Esophagus squamous epithelium (tissue), 4 donors: ENCODE results near the gene PTPRN2.

Source experiments
- CTCF ChIP-seq, 6 experiments: fragments of 450-650 bp in 4 of 6; fragments of 200-600 bp in 2 of 6; sonication (generic) in 2 of 6; IDR thresholded peaks; one replicate each; pipeline ENCODE4 v1.5.1; 2016 to 2019; ENCODE audit warnings: antibody characterized with exemption in 6 of 6, mild to moderate bottlenecking in 4 of 6, moderate library complexity in 4 of 6
- POLR2A ChIP-seq, 4 donors: fragments of 450-650 bp; IDR thresholded peaks; one replicate each; pipeline ENCODE4 v1.6.1; 2017; ENCODE audit warnings: antibody characterized with exemption in 4 of 4, mild to moderate bottlenecking in 4 of 4, moderate library complexity in 3 of 4

DNA sequence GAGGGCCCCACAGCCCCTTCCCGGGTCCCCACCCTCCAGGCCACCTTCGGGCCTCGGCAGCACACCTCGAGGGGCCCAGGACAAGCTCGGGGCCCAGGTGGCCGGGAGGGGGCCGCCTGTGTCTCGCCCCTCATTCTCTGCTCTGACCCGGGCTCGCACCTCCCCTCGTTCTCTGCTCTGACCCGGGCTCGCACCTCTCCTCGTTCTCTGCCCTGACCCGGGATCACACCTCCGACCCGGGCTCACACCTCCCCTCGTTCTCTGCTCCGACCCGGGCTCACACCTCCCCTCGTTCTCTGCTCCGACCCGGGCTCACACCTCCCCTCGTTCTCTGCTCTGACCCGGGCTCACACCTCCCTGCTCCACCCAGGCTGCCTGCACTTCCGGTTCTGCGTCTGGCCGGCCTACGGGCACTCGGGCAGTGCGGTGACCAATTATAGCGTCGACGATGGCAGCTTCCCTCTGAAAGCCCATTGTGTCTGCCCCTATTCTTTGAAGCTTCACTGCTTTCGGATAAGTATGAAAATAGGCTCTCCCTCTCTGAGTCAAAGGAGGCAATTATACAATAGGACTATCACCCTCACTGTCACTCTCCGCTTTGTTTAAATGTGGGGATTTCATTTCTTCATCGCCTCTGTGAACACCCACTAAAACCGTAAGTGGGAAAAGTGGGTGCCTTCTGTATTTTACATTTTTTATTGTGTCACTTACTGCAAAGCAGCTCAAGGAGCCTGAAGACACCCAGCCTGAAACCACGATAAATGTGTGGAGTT is 793.5 kb downstream of the PTPRN2 start:
- TF ChIP-seq CTCF (IDR thresholded peaks at IDR 0.05) (no peak), POLR2A (IDR thresholded peaks at IDR 0.05) (no peak)
